ENCODE data around the gene PRKCE. TPM values are rescaled to one million over a fixed set of nuclear protein-coding genes. Genes with fewer than 3 reads are reported as not detected.

The PRKCE gene
- total and polyA plus RNA-seq, 7 donors: 3.0 to 22.8 (median 16.1) TPM

DNA sequence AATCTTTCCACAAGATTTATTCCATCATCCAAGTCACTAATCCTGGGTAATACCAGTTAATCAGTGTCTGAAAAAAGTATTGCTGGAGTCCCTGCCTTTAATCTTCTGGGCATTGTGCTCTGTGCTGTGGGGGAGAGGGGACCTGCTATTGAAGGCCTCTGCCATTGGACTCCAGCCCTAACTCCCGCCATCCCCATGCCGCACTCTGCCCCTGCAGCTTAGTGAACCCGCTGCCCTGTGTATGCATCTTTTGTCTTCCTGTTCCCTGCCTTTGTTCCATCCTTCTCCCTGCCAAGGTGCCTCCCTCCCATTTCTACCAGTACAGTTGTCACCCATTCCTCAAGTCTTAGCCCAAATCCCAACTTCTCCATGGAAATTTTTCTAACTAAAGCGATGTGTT, 532.0 kb downstream of the PRKCE start:
- TF ChIP-seq, protein P1, sequence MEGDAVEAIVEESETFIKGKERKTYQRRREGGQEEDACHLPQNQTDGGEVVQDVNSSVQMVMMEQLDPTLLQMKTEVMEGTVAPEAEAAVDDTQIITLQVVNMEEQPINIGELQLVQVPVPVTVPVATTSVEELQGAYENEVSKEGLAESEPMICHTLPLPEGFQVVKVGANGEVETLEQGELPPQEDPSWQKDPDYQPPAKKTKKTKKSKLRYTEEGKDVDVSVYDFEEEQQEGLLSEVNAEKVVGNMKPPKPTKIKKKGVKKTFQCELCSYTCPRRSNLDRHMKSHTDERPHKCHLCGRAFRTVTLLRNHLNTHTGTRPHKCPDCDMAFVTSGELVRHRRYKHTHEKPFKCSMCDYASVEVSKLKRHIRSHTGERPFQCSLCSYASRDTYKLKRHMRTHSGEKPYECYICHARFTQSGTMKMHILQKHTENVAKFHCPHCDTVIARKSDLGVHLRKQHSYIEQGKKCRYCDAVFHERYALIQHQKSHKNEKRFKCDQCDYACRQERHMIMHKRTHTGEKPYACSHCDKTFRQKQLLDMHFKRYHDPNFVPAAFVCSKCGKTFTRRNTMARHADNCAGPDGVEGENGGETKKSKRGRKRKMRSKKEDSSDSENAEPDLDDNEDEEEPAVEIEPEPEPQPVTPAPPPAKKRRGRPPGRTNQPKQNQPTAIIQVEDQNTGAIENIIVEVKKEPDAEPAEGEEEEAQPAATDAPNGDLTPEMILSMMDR (IDR thresholded peaks at IDR 0.05): no peak
- DNase-seq (no peak), ATAC-seq (no peak)
- no peak overlapping the region for H3K27ac ChIP-seq
- no peak overlapping the region for H3K4me3 ChIP-seq
- H3K36me3 ChIP-seq (ENCODE audit: insufficient read depth in 1 of 2, low read depth in 1 of 2): peaks cover 0 to 8% of the 10 kb centered on the region in 2 donors
- no peaks in the 10 kb centered on the region for H3K27me3 ChIP-seq (ENCODE audit: insufficient read depth in 3 of 3, low read length in 2 of 3)
- intact Hi-C loops (cut with DNase I): no loop called here
- H3K9me3 ChIP-seq: no peaks in the 10 kb centered on the region
- 94 to 97% (median 94%) methylated on average over 4 of the region's 4 CpGs for WGBS, 3 donors
- peaks cover 4% of the 10 kb centered on the region for H3K4me1 ChIP-seq

DNA sequence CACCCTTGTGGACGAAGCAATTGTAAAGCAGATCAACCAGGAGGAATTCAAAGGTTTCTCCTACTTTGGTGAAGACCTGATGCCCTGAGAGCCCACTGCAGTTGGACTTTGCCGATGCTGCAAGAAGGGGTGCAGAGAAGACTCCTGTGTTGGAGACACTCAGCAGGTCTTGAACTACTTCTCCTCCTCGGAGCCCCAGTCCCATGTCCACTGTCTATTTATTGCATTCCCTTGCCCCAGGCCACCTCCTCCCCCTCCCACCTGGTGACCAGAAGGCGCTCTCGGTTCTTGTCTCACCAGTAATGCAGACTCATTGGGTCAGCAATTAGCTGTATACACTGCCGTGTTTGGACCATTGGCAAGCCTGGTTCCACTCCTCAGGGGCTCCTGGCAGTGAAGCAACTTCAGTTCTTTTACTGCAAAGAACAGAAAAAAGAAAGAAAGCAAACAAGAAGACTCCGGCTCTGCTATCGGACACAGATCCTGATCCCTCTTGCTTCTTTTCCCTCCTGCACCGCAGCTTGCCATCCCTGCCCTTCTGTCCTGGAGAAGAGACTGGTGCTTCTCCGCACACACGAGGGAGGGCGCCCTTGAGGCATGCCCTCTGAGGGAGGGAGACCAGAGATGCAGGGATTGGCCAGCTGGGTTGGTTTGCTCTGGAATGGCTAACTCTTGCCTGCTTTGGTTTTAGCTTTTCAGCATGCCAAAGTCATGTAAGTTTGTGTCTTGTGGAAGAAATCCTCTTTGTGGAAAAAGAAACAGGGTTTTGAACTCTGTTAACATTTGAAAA, 533.5 kb downstream of the PRKCE start:
- intact Hi-C loops (cut with DNase I): no loop called here
- WGBS, 3 donors: 87 to 91% (median 88%) methylated on average over 12 of the region's 12 CpGs
- no peaks in the 10 kb centered on the region for H3K9me3 ChIP-seq

DNA sequence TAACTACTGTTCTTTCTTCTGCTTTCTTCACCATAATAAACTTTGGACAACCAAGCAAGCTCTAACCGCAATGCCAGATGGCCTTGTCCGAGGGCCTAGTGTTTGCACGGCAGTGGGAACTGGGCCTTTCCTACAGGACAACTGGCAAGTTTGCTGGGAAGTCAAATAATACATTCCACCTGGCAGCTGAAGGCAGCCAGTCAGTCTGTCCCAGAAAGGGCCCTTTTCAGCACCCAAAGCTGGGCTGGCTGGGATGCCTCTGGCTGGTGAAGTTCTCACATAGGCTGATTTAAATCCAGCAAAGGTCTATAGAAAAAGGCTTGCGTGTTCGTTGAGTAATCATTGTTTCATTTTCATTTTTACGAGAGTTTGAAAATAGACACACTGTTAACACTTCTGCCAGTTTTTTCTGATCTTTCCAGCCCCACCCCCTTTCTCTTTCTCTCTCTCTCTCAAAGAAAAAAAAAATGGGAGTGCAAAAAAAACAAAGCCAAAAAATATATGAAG, 535.7 kb downstream of the PRKCE start:
- H3K4me1 ChIP-seq: peaks cover 4% of the 10 kb centered on the region
- no peaks in the 10 kb centered on the region for H3K27me3 ChIP-seq (ENCODE audit: insufficient read depth in 3 of 3, low read length in 2 of 3)
- H3K9me3 ChIP-seq: no peaks in the 10 kb centered on the region
- DNase-seq (no peak), ATAC-seq (peak in 3 of 4 donors; percentile 23 to 47 (median 45))
- H3K4me3 ChIP-seq: peak overlapping the region; percentile 39
- intact Hi-C loops (cut with DNase I): no loop called here
- TF ChIP-seq, protein P1 (IDR thresholded peaks at IDR 0.05): no peak
- peak overlapping the region; percentile 62 for H3K27ac ChIP-seq
- H3K36me3 ChIP-seq (ENCODE audit: insufficient read depth in 1 of 2, low read depth in 1 of 2): peaks cover 0 to 8% of the 10 kb centered on the region in 2 donors
- 19 to 33% (median 21%) methylated on average over 6 of the region's 6 CpGs for WGBS, 3 donors

More for the DNA sequence above, 533.5 kb downstream of the PRKCE start:
- Histone ChIP-seq H3K27ac (no peak overlapping the region), H3K4me3 (no peak overlapping the region), H3K4me1 (peaks cover 4% of the 10 kb centered on the region), H3K36me3 (ENCODE audit: insufficient read depth in 1 of 2, low read depth in 1 of 2) (peaks cover 0 to 8% of the 10 kb centered on the region in 2 donors), H3K27me3 (ENCODE audit: insufficient read depth in 3 of 3, low read length in 2 of 3) (no peaks in the 10 kb centered on the region)
- ATAC-seq (no peak), DNase-seq (no peak)
- TF ChIP-seq, protein P1 (IDR thresholded peaks at IDR 0.05): no peak

DNA sequence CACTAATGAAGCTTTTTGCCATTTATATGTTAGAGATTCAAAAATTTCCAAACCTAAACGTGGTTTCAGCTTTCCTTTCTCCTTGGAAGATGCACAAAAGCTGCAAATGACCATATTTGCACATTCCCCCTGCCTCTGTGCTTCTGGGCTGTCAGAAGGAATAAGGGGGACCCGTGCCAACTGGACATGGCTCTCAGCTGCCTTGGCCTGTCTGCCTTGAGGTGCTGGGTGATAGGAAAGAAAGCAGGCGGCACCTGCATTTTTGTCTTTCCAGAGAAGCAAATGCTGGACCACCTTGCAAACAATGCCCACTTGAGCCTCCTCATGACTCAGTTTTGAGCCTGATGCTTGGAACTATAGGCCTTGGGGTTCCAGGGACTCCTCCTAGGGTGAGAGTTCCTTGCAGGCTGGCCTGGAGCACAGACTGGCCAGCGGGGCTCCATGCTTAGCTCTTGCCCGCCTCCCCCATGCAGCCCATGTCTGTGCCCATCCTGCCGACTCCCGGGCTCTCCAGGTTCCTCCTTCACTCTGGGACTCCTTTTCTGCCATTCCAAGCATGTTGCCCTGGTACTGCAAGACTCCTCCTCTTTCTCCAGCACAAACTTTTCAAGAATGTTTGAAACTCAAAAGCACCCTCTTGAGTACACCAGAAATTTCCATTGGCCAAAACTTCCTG, 536.7 kb downstream of the PRKCE start:
- DNase-seq (no peak), ATAC-seq (no peak)
- Histone ChIP-seq H3K9me3 (no peaks in the 10 kb centered on the region), H3K36me3 (ENCODE audit: insufficient read depth in 1 of 2, low read depth in 1 of 2) (peaks cover 0 to 8% of the 10 kb centered on the region in 2 donors), H3K27me3 (ENCODE audit: insufficient read depth in 3 of 3, low read length in 2 of 3) (no peaks in the 10 kb centered on the region), H3K27ac (no peak overlapping the region), H3K4me1 (peaks cover 4% of the 10 kb centered on the region), H3K4me3 (no peak overlapping the region)
- TF ChIP-seq, protein P1 (IDR thresholded peaks at IDR 0.05): no peak
- 68 to 82% (median 71%) methylated on average over 7 of the region's 7 CpGs for WGBS, 3 donors
- intact Hi-C loops (cut with DNase I): no loop called here

All from psoas muscle (tissue), 8 donors.